ENCODE data around the gene NCK2. TPM values are rescaled to one million over a fixed set of nuclear protein-coding genes. Genes with fewer than 3 reads are reported as not detected.
"Not testable (repeated sequence)": the region's sequence is repeated elsewhere in the genome, so short reads cannot be mapped to it uniquely, and the experiment has no call there.

The NCK2 gene
- total and polyA plus RNA-seq, 2 donors = 14.5 to 31.4 TPM

GRCh38 chr2:105756865-105757264, 12.2 kb downstream of the NCK2 start:
- H3K27ac ChIP-seq (ENCODE audit: low read depth in 1 of 2, low read length in 1 of 2); H3K4me3 ChIP-seq (ENCODE audit: low read length in 2 of 2); DNase-seq (ENCODE audit: low read depth in 6 of 9, low spot score in 9 of 9); H3K27me3 ChIP-seq (ENCODE audit: control insufficient read depth in 2 of 2, insufficient read depth in 1 of 2, low read length in 1 of 2); H3K36me3 ChIP-seq (ENCODE audit: control insufficient read depth in 2 of 2, insufficient read depth in 2 of 2, low read length in 1 of 2); H3K9me3 ChIP-seq (ENCODE audit: control insufficient read depth in 2 of 2, insufficient read depth in 1 of 2, low read length in 1 of 2): not testable (repeated sequence)
- WGBS = 97% methylated on average over 10 of the region's 10 CpGs
- peaks cover 35 to 36% of the 10 kb centered on the region in 2 donors for H3K4me1 ChIP-seq (ENCODE audit: control insufficient read depth in 2 of 2, insufficient read depth in 2 of 2, low read length in 2 of 2)

DNA sequence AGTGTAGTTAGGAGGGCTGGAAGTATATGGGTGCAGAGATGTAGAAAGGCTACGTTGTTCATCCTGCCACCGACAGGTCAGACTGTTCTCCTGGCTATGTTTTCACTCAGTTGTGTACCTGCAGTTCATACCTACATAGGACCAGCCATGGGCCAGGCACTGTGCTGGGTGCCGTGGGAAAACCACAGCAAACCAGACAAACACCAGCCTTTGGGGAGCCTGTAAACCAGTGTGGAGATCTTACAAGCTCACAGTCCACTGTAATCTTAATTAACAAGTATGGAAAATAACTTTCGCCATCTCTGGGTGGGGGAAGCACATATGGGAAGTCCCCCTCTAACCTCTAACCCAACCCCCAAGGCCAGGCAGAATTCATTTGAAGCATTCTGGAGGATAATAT, 12.7 kb downstream of the NCK2 start:
- WGBS = 89% methylated on average over 4 of the region's 4 CpGs
- Histone ChIP-seq H3K4me3 (ENCODE audit: low read length in 2 of 2) (no peak overlapping the region), H3K4me1 (ENCODE audit: control insufficient read depth in 2 of 2, insufficient read depth in 2 of 2, low read length in 2 of 2) (peaks cover 35 to 36% of the 10 kb centered on the region in 2 donors), H3K27me3 (ENCODE audit: control insufficient read depth in 2 of 2, insufficient read depth in 1 of 2, low read length in 1 of 2) (no peaks in the 10 kb centered on the region), H3K36me3 (ENCODE audit: control insufficient read depth in 2 of 2, insufficient read depth in 2 of 2, low read length in 1 of 2) (peaks cover 0 to 4% of the 10 kb centered on the region in 2 donors), H3K27ac (ENCODE audit: low read depth in 1 of 2, low read length in 1 of 2) (no peak overlapping the region), H3K9me3 (ENCODE audit: control insufficient read depth in 2 of 2, insufficient read depth in 1 of 2, low read length in 1 of 2) (no peaks in the 10 kb centered on the region)
- no peak for DNase-seq (ENCODE audit: low read depth in 6 of 9, low spot score in 9 of 9)

DNA sequence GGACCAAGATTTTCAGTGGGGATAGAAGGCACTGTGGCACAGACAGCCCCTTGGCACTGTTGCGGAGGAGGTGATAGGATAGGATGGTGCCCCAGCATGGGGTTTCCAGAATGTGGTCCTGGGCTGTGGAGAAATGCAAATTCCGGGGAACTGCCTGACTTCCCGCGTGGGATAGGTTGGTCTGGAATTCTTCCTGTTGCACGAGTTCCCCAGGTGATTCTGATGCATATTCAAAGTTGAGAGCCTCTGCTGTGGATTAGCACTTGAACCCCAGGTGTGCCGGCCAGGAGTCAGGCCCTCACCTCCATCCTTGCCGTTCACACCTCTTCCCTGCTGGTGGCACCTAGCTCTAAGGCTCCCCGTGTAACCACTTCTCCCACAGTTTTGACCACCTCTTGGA, 15.5 kb downstream of the NCK2 start:
- H3K27ac ChIP-seq (ENCODE audit: low read depth in 1 of 2, low read length in 1 of 2) = no peak overlapping the region

GRCh38 chr2:105760639-105761337, 16.1 kb downstream of the NCK2 start:
- Histone ChIP-seq H3K27me3 (ENCODE audit: control insufficient read depth in 2 of 2, insufficient read depth in 1 of 2, low read length in 1 of 2) (no peaks in the 10 kb centered on the region), H3K27ac (ENCODE audit: low read depth in 1 of 2, low read length in 1 of 2) (no peak overlapping the region), H3K9me3 (ENCODE audit: control insufficient read depth in 2 of 2, insufficient read depth in 1 of 2, low read length in 1 of 2) (no peaks in the 10 kb centered on the region), H3K4me3 (ENCODE audit: low read length in 2 of 2) (no peak overlapping the region), H3K36me3 (ENCODE audit: control insufficient read depth in 2 of 2, insufficient read depth in 2 of 2, low read length in 1 of 2) (peaks cover 4 to 10% of the 10 kb centered on the region in 2 donors), H3K4me1 (ENCODE audit: control insufficient read depth in 2 of 2, insufficient read depth in 2 of 2, low read length in 2 of 2) (peaks cover 14% of the 10 kb centered on the region in 2 donors)
- WGBS = 97% methylated on average over 12 of the region's 12 CpGs
- DNase-seq (ENCODE audit: low read depth in 6 of 9, low spot score in 9 of 9) = no peak

More for the DNA sequence above, 15.5 kb downstream of the NCK2 start:
- no peak overlapping the region for H3K4me3 ChIP-seq (ENCODE audit: low read length in 2 of 2)
- H3K27me3 ChIP-seq (ENCODE audit: control insufficient read depth in 2 of 2, insufficient read depth in 1 of 2, low read length in 1 of 2) = no peaks in the 10 kb centered on the region
- no peaks in the 10 kb centered on the region for H3K9me3 ChIP-seq (ENCODE audit: control insufficient read depth in 2 of 2, insufficient read depth in 1 of 2, low read length in 1 of 2)
- no peak for DNase-seq (ENCODE audit: low read depth in 6 of 9, low spot score in 9 of 9)
- peaks cover 4 to 5% of the 10 kb centered on the region in 2 donors for H3K36me3 ChIP-seq (ENCODE audit: control insufficient read depth in 2 of 2, insufficient read depth in 2 of 2, low read length in 1 of 2)
- WGBS = 92% methylated on average over 8 of the region's 8 CpGs
- peaks cover 14 to 19% of the 10 kb centered on the region in 2 donors for H3K4me1 ChIP-seq (ENCODE audit: control insufficient read depth in 2 of 2, insufficient read depth in 2 of 2, low read length in 2 of 2)

DNA sequence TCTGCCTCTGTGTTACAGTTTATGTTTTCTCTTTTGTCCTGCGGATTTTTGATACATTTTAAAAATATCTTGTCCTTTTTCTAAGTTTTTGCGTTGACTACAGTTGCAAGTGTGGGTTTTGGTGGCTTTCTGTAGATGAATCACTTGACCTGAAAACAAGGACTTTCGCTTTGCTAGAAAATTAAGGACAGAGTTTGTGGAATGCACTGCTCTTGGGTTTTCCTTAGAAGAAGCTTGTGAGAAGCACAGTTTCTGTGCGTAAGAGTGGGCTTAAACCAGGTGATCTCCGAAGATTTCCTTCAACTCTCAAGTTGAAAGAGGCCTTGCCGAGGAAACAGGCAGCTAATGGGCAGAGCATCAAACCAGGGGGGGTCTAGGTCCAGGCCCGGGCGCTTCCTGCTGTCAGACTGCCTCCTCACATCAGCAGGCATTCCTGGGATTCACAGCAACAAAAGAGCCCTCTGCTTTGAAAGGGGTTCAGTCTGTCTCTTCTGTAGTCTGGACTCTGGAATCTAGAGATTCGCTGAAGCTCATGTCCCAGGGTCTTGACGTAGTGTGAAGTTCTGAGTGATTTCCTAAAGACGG, 17.3 kb downstream of the NCK2 start:
- Histone ChIP-seq H3K27ac (ENCODE audit: low read depth in 1 of 2, low read length in 1 of 2) (no peak overlapping the region), H3K9me3 (ENCODE audit: control insufficient read depth in 2 of 2, insufficient read depth in 1 of 2, low read length in 1 of 2) (no peaks in the 10 kb centered on the region), H3K36me3 (ENCODE audit: control insufficient read depth in 2 of 2, insufficient read depth in 2 of 2, low read length in 1 of 2) (peaks cover 8 to 22% of the 10 kb centered on the region in 2 donors), H3K27me3 (ENCODE audit: control insufficient read depth in 2 of 2, insufficient read depth in 1 of 2, low read length in 1 of 2) (no peaks in the 10 kb centered on the region), H3K4me1 (ENCODE audit: control insufficient read depth in 2 of 2, insufficient read depth in 2 of 2, low read length in 2 of 2) (peaks cover 7 to 9% of the 10 kb centered on the region in 2 donors), H3K4me3 (ENCODE audit: low read length in 2 of 2) (no peak overlapping the region)
- DNase-seq (ENCODE audit: low read depth in 6 of 9, low spot score in 9 of 9) = no peak
- WGBS = 94% methylated on average over 11 of the region's 11 CpGs

GRCh38 chr2:105763076-105763475, 18.4 kb downstream of the NCK2 start:
- no peaks in the 10 kb centered on the region for H3K27me3 ChIP-seq (ENCODE audit: control insufficient read depth in 2 of 2, insufficient read depth in 1 of 2, low read length in 1 of 2)
- WGBS = 99% methylated on average over 10 of the region's 10 CpGs
- peaks cover 5 to 11% of the 10 kb centered on the region in 2 donors for H3K4me1 ChIP-seq (ENCODE audit: control insufficient read depth in 2 of 2, insufficient read depth in 2 of 2, low read length in 2 of 2)
- DNase-seq (ENCODE audit: low read depth in 6 of 9, low spot score in 9 of 9) = no peak
- H3K36me3 ChIP-seq (ENCODE audit: control insufficient read depth in 2 of 2, insufficient read depth in 2 of 2, low read length in 1 of 2) = peaks cover 9 to 29% of the 10 kb centered on the region in 2 donors
- peaks cover 0 to 5% of the 10 kb centered on the region in 2 donors for H3K9me3 ChIP-seq (ENCODE audit: control insufficient read depth in 2 of 2, insufficient read depth in 1 of 2, low read length in 1 of 2)
- no peak overlapping the region for H3K4me3 ChIP-seq (ENCODE audit: low read length in 2 of 2)
- H3K27ac ChIP-seq (ENCODE audit: low read depth in 1 of 2, low read length in 1 of 2) = no peak overlapping the region

- Histone ChIP-seq H3K36me3 (ENCODE audit: control insufficient read depth in 2 of 2, insufficient read depth in 2 of 2, low read length in 1 of 2) (peaks cover 12 to 32% of the 10 kb centered on the region in 2 donors), H3K4me3 (ENCODE audit: low read length in 2 of 2) (no peak overlapping the region), H3K27ac (ENCODE audit: low read depth in 1 of 2, low read length in 1 of 2) (peak overlapping the region in 1 of 2 donors; percentile 11), H3K4me1 (ENCODE audit: control insufficient read depth in 2 of 2, insufficient read depth in 2 of 2, low read length in 2 of 2) (peaks cover 9 to 16% of the 10 kb centered on the region in 2 donors), H3K9me3 (ENCODE audit: control insufficient read depth in 2 of 2, insufficient read depth in 1 of 2, low read length in 1 of 2) (peaks cover 1 to 11% of the 10 kb centered on the region in 2 donors), H3K27me3 (ENCODE audit: control insufficient read depth in 2 of 2, insufficient read depth in 1 of 2, low read length in 1 of 2) (no peaks in the 10 kb centered on the region)
- no peak for DNase-seq (ENCODE audit: low read depth in 6 of 9, low spot score in 9 of 9)
- 93% methylated on average over 9 of the region's 9 CpGs for WGBS
These were observed 19.3 kb downstream of the NCK2 start for GRCh38 chr2:105764059-105764458.

DNA sequence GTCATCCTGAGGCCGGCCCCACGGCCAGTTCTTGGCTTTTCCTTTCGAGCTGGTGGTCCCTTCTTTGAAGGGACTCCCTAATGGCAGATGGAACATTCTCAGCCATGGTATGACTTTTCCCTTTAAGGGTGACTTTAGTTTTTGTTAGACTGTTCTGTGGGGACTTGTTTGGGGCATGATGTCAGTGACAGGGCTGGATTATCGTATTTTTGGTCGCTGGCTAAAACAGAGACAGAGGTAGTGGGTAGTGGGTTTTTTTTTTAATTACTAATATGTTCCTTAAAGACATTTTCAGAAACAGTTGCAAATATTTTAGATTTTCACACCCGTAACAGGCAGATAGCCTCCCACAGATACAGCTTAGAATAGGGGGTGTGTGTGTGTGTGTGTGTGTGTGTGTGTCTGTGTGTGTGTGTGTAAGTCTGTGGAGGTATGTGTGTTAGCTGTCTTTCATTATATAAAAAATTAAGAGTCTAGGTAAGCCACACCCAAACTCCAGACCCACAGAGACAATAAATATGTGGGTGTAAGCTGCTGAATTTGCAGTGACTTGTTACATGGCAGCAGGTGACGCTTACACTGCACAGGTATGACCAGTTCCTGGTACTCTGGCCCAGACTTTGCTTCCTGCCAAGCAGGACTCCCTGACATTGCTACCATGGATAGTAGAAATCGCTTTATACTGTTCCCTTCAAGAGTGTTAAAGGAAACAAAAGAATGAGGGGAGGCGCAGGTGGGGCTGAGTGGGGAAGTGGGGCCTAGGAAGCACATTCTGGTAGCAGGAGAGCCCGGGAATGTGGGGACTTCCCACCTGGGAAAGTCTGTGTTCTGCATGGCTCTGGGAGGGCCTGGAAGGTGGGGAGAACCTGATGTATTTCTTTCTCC, 20.9 kb downstream of the NCK2 start:
- Histone ChIP-seq H3K4me3 (ENCODE audit: low read length in 2 of 2) (no peak overlapping the region), H3K9me3 (ENCODE audit: control insufficient read depth in 2 of 2, insufficient read depth in 1 of 2, low read length in 1 of 2) (peaks cover 1 to 11% of the 10 kb centered on the region in 2 donors), H3K27ac (ENCODE audit: low read depth in 1 of 2, low read length in 1 of 2) (no peak overlapping the region), H3K27me3 (ENCODE audit: control insufficient read depth in 2 of 2, insufficient read depth in 1 of 2, low read length in 1 of 2) (no peaks in the 10 kb centered on the region), H3K36me3 (ENCODE audit: control insufficient read depth in 2 of 2, insufficient read depth in 2 of 2, low read length in 1 of 2) (peaks cover 12 to 32% of the 10 kb centered on the region in 2 donors), H3K4me1 (ENCODE audit: control insufficient read depth in 2 of 2, insufficient read depth in 2 of 2, low read length in 2 of 2) (peaks cover 21 to 26% of the 10 kb centered on the region in 2 donors)
- no peak for DNase-seq (ENCODE audit: low read depth in 6 of 9, low spot score in 9 of 9)
- WGBS = 94% methylated on average over 10 of the region's 10 CpGs

Measured in thymus (tissue), 11 donors.